Lower leg skin (tissue), 3 donors: ENCODE measurements around the gene TFPI2.

Source experiments
- POLR2A ChIP-seq, 2 donors: fragments of 450-650 bp; IDR thresholded peaks; one replicate each; pipeline ENCODE4 v1.6.1; 2016 to 2017; ENCODE audit warnings: antibody characterized with exemption in 2 of 2, mild to moderate bottlenecking in 1 of 2, moderate library complexity in 1 of 2
- TF ChIP-seq, protein P1 (sequence below), 3 donors: fragments of 450-650 bp; IDR thresholded peaks; one replicate each; pipeline ENCODE4 v1.5.1; 2016; ENCODE audit warnings: antibody characterized with exemption in 3 of 3, mild to moderate bottlenecking in 3 of 3, moderate library complexity in 2 of 3

DNA sequence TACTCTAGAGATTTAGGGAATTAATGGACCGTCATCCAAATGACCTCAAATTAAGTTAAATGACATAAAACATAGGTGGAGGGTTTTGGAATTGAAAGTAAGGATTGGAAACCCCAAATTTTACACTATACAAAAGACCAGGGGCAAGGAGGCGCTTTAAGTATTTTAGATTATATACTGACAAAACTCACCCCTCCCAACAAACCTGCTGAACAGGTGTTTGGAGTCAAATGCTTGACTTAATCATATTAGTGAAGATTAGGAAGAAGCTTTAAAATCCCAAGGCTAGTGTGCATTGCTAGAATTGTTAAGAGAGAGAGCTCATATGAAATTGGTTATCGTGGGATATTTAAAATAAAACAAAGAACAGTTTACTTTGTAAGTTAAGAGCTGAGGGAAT is 15.7 kb upstream of the TFPI2 start, which contains the start of gene GNGT1:
- TF ChIP-seq, protein P1, sequence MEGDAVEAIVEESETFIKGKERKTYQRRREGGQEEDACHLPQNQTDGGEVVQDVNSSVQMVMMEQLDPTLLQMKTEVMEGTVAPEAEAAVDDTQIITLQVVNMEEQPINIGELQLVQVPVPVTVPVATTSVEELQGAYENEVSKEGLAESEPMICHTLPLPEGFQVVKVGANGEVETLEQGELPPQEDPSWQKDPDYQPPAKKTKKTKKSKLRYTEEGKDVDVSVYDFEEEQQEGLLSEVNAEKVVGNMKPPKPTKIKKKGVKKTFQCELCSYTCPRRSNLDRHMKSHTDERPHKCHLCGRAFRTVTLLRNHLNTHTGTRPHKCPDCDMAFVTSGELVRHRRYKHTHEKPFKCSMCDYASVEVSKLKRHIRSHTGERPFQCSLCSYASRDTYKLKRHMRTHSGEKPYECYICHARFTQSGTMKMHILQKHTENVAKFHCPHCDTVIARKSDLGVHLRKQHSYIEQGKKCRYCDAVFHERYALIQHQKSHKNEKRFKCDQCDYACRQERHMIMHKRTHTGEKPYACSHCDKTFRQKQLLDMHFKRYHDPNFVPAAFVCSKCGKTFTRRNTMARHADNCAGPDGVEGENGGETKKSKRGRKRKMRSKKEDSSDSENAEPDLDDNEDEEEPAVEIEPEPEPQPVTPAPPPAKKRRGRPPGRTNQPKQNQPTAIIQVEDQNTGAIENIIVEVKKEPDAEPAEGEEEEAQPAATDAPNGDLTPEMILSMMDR (IDR thresholded peaks at IDR 0.05), result no peak
- no peak for TF ChIP-seq POLR2A (IDR thresholded peaks at IDR 0.05)
